GM18499 (cell line): Measurements from ENCODE around the gene TEPSIN.
"Not testable (repeated sequence)": the region's sequence is repeated elsewhere in the genome, so short reads cannot be mapped to it uniquely, and the experiment has no call there.

Experiments
- ATAC-seq: cut with Tn5 transposase; IDR thresholded peaks from one replicate; pipeline ENCODE4 v1.9.1; 2021; ENCODE audit warnings: moderate number of reproducible peaks; ENCODE audit not compliant: insufficient read depth, unreplicated experiment

TEPSIN gene

GRCh38 chr17:81237591-81238489 lies 1.0 kb downstream of the TEPSIN start:
- no peak for ATAC-seq

GRCh38 chr17:81236784-81237183 lies 2.1 kb downstream of the TEPSIN start:
- ATAC-seq: no peak

DNA sequence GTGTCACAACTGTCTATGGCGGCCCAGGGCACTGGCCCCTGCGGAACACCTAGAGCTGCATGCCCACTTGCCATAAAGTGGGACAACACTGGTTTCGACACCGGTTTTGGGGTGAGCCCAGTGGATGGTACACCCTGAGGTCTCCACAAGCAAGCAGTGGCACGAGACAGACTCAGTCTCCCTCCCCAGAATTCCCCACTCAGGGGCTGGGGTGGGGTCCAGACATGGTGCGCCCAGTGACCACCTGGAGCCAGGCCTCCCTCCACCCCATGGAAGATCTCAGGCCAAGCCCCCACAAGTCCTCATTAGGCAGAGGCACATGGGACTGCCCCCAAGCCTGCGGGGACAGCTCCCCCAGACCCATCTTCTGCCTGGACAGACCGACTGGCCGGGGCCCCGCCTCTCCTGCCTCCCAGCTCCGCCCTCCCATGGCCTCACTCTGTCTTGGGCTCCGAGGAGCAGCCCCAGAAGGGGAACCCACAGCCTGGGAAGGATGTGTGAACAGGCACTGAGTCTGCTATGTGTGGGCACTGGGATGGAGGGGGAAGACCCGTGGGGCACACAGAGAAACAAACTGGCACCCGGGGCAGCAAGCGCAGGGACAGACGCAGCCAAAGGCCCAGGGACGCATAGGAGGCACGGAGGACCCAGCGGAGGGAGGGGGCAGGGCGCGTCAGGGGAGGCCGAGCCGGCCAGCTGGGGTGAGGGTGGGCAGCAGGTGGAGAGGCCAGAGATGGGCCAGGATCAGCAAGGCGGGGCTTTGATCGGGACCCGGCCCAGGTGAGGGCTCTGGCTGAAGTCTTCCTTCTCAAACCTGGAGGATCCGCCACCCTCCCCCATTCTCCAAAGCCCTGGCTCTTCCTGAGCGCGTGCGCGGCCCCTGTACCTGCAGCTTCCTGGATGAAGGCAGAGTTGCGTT lies 2.8 kb downstream of the TEPSIN start:
- ATAC-seq: no peak

DNA sequence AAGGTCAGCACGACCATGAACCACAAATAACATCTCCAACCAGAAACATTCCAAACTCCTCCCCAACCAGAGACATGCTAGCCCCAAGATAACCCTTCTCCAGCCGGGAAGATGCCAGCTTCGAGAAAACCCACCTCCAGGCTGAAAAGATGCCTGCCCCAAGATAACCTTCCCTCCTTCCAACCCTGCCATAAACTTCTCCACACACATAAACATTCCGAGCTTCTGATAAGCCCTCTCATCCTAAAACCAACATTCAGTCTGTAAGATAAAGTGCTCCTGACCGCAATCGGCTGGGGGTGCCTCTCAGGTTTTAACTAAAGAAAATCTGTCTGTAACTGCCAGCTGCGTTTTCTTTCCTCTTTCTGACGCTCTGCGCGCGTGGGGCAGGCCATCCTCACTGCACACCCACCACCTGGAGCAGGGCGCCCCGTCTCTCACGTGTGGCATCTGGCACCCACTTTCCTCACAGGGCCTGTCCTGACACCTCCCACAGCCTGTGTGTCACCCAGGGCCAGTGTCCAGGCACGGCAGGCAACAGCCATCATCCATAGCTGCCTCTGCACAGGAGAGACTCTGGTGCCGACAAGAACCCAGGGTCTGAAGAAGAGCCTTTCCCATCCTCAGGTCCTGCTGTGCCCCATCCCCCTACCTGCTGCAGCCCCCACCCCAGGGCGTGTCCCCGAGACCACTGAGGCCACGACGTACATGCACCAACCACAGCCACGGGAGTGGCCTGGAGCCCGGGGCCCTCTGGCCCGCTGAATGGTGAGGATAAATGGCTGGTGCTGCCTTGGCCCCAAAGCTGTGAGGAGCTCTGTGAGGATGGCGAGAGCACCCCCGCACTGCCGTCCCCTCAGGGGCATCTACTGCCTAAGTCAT lies 3.7 kb downstream of the TEPSIN start:
- no peak for ATAC-seq

- no peak for ATAC-seq
These were observed 4.4 kb downstream of the TEPSIN start for GRCh38 chr17:81234506-81234855.

GRCh38 chr17:81233811-81234505 lies 4.9 kb downstream of the TEPSIN start:
- ATAC-seq: no peak

DNA sequence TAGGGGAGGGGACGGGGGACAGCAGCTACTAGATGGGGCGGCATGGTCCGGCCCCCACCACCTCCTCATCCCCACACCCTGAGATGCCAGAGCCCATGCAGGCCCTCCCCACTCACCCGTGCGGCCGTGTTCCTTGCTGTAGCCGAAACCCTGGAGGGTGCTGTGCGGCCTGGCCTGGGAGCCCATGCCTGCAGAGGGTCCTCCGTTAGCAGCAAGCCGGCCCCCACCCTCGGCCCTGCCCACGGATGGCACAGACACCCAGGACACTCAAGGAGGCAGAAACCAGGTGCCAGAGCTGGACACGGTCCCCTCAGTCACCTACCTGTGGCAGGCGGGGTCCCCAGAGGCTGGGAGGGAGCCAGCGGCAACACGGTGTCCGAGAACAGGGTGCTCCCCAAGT lies 5.5 kb downstream of the TEPSIN start:
- no peak for ATAC-seq

- ATAC-seq: no peak
These were observed 6.1 kb downstream of the TEPSIN start for GRCh38 chr17:81232616-81233241.

DNA sequence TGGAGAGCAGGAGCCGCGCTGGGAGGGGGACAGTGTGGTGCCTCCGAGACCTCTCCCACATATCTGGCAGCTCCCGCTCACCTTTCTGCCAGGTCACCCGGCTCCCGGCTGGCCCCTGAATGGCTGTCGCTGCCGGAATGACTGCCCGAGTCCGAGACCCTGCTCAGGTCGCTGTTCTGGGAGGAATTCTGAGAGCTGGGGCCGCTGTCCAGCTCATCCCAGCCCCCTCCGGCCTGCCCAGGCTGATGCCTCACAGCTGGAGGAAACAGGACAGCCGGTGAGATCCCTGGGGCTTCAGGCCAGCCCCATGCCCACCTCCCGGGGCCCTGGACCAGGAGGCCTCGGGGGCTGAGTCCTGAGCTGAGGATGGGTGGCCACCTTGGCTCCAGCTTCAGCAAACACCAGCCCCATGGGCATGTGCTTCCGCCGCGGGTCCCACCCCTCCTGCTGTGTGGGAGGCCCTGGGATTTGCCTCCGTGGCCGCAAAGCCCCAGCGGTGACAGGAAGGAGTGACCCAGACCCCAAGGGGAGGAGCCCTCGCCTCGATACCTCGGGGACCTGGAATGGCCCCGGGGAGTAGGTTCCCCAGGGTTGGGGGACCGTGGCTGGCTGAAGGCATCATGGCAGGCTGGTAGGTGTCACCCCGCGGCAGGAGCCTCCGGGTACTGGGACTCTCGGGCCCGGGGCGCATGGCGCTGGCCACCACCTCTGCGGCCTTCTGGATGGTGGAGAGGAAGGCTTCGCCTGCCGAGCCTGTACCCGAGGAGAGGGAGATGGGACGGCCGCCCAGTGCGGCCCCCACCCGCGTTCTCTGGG lies 6.9 kb downstream of the TEPSIN start:
- ATAC-seq: no peak

DNA sequence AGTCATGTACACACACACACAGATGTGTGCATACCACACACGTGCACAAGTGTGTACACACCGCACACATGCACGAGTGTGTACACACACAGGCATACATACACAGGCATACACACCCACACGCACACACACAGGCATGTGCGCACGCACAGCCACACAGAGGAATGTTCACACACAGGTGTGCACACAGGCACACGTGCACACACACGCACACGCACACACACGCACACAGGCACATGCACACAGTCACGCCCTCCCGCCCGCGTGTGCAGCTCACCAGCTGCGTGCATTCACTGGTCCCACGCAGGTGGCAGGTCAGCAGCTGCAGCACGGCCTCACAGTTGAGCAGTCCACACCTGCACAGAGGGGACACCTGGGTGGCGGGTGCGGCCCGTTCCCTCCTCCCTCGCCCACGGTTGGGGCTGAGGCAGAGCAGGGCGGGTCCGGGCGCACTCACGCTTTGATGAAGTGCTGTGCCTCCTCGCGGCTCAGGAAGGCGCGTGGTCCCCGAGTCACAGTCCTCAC lies 7.7 kb downstream of the TEPSIN start:
- no peak for ATAC-seq

- no peak for ATAC-seq
These were observed 8.6 kb downstream of the TEPSIN start for GRCh38 chr17:81230043-81230820.

DNA sequence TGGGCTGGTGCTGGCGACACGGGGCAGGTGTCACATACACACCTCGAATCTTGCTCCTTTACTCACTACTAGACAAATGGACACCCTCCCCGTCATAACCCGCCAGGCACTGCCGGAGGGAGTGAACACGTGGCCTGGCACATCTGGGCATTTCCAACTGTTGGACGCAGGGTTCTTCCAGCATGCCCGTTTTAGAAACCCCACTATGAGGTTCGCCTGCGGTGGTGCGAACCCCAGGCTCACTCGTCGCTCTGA lies 9.3 kb downstream of the TEPSIN start:
- no peak for ATAC-seq

GRCh38 chr17:81228834-81229665 lies 9.8 kb downstream of the TEPSIN start:
- no peak for ATAC-seq

DNA sequence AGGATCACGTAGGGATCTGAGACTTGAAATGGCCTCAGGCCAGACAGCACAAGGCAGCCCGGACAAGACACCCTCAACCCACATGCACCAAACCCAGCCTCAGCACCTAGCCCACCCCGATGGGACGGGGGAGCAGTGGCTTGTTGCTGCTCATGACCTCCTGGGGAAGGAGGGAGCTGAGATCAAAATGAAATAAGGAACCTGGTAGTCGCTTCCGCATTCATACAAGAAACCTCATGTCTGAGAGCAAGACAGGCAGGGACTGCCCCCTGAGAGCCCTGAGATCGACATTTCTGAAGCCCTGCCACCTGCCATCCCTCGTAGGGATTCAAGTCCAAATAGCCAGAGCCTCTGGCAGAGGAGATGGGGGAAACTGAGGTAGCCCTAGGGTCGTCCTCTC lies 10.4 kb downstream of the TEPSIN start:
- ATAC-seq: no peak

- not testable (repeated sequence) for ATAC-seq
These were observed 11.2 kb downstream of the TEPSIN start for GRCh38 chr17:81227630-81228029.

DNA sequence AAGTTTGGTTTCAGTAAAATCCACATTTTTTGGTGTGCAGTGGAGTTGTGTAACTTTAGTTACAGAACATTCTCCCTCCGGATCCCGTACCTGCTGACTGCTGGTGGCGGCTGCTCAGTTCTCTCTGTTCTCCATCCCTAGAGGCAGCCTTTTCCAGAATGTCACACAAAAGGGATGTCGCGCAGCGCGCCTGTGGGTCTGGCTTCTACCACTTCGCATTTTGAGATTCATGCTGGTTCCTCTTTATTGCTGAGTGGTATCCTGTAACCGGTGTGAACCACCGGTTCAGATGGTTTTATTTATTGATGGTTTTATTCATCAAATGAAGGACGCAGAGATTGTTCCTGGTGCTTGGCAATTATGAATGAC lies 15.1 kb downstream of the TEPSIN start:
- ATAC-seq: no peak
